HEK293T (cell line): ENCODE data around the gene RNASE11.

Experiments used
- ELF4 ChIP-seq: fragments of 450-650 bp; IDR thresholded peaks from 2 replicates; pipeline ENCODE4 v1.6.1; 2017; ENCODE audit warnings: antibody characterized with exemption
- FOXA1 ChIP-seq: fragments of 450-650 bp; IDR thresholded peaks from 2 replicates; pipeline ENCODE4 v1.6.1; 2016; ENCODE audit warnings: mild to moderate bottlenecking
- FOXK2 ChIP-seq: fragments of 450-650 bp; IDR thresholded peaks from 2 replicates; pipeline ENCODE4 v1.6.1; 2016; ENCODE audit warnings: mild to moderate bottlenecking
- FOXM1 ChIP-seq: fragments of 450-650 bp; IDR thresholded peaks from 2 replicates; pipeline ENCODE4 v1.6.1; 2017; ENCODE audit warnings: mild to moderate bottlenecking, borderline replicate concordance
- HDGF ChIP-seq: fragments of 450-650 bp; IDR thresholded peaks from 2 replicates; pipeline ENCODE4 v1.6.1; 2017; ENCODE audit warnings: antibody characterized with exemption, borderline replicate concordance
- SP1 ChIP-seq: fragments of 450-650 bp; IDR thresholded peaks from 2 replicates; pipeline ENCODE4 v1.6.1; 2017
- TARDBP ChIP-seq: fragments of 450-650 bp; IDR thresholded peaks from 2 replicates; pipeline ENCODE4 v1.6.1; 2016
- ZNF384 ChIP-seq: fragments of 450-650 bp; IDR thresholded peaks from 2 replicates; pipeline ENCODE4 v1.6.1; 2016
- TF ChIP-seq, protein P1 (sequence below): fragments of 450-650 bp; IDR thresholded peaks from 2 replicates; pipeline ENCODE4 v1.6.1; 2016

DNA sequence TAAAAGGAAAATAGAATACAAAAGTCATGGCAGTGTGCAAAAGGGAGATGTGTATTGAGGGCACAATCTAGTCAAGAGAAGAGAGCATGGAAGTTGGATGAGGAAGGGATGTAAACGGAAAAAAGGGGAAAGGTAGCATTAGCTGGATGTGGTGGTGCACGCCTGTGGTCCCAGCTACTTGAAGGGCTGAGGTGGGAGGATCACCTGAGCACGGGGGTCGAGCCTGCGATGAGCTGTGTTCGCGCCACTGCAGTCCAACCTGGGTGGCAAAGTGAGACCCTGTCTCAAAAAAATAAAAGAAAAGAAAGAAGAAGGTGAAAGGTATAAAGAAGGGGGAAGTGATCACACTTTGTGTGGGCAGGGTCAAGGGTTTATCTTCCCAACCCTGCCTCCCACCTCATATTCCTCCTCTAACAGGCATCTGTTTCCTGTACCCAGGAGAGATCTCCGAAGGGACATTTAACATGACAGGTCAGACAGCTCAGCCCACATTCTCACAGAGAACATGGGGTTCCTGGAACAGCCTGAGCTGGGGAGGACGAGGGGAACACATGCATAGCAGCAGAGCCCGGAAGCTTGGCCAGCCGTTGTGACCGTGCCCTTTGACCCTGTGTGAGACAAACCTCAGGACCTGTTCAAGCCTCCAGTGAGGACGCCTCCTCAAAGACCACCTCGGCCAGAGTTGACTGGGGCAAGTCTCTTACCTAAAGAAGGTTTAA, 8.9 kb downstream of the RNASE11 start:
- TF ChIP-seq ELF4 (no peak), FOXA1 (no peak), FOXM1 (no peak), TARDBP (no peak), SP1 (no peak), FOXK2 (no peak), HDGF (no peak), ZNF384 (no peak)
- TF ChIP-seq, protein P1, sequence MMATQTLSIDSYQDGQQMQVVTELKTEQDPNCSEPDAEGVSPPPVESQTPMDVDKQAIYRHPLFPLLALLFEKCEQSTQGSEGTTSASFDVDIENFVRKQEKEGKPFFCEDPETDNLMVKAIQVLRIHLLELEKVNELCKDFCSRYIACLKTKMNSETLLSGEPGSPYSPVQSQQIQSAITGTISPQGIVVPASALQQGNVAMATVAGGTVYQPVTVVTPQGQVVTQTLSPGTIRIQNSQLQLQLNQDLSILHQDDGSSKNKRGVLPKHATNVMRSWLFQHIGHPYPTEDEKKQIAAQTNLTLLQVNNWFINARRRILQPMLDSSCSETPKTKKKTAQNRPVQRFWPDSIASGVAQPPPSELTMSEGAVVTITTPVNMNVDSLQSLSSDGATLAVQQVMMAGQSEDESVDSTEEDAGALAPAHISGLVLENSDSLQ = no peak
